H1 (cell line): Measurements from ENCODE around the gene FNIP2.

Source experiments
- EZH2 ChIP-seq: fragments of 200-600 bp; sonication (generic); IDR thresholded peaks from 2 replicates; pipeline ENCODE4 v1.7.1; 2012; ENCODE audit warnings: low read depth, mild to moderate bottlenecking, moderate library complexity, low read length, inconsistent platforms; ENCODE audit not compliant: severe bottlenecking
- GABPA ChIP-seq: IDR thresholded peaks from 2 replicates; pipeline ENCODE4 v1.6.1; 2011; ENCODE audit warnings: mild to moderate bottlenecking, low read length, moderate library complexity, borderline replicate concordance; ENCODE audit not compliant: insufficient read depth
- JUN ChIP-seq: IDR thresholded peaks from 2 replicates; pipeline ENCODE4 v1.6.1; 2011; ENCODE audit warnings: low read depth, mild to moderate bottlenecking, improper control_type of control experiment, low read length
- SP1 ChIP-seq: IDR thresholded peaks from 2 replicates; pipeline ENCODE4 v1.6.1; 2011; ENCODE audit warnings: low read depth, low read length
- SRF ChIP-seq: IDR thresholded peaks from 2 replicates; pipeline ENCODE4 v1.6.1; 2011; ENCODE audit warnings: mild to moderate bottlenecking, low read depth, low read length, moderate library complexity
- TAF1 ChIP-seq: IDR thresholded peaks from 2 replicates; pipeline ENCODE4 v1.6.1; 2011; ENCODE audit warnings: mild to moderate bottlenecking, low read depth, low read length
- TF ChIP-seq, protein P1 (sequence below), 3 experiments: IDR thresholded peaks; 1 replicate in 2 of 3; 2 replicates in 1 of 3; pipeline versions ENCODE4 v1.5.1 to v1.6.1; 2011; ENCODE audit warnings: low read length in 3 of 3, mild to moderate bottlenecking in 3 of 3, inconsistent platforms in 2 of 3, low read depth in 1 of 3, moderate library complexity in 1 of 3; ENCODE audit not compliant: insufficient read depth in 1 of 3; ENCODE audit errors: control extremely low read depth in 1 of 3

DNA sequence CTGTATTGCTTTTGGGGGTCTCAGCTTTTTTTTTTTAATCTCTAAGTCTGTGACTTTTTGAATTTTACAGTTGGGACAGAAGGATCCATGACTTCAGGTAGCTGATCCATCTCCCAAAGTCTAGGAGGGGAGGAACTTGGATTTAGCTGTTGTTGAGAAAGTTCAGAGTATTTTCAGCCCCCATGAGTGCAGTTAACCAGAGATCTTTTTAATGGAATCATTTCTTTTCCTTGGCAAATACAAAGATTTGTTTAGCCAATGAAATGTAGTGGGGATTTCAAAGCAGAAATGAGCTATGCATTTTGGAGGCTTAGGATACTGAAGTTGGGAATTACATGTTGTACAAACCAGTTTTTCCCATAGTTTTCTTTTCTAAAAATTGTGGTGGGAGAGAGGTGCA is 18.1 kb downstream of the FNIP2 start:
- TF ChIP-seq, protein P1, sequence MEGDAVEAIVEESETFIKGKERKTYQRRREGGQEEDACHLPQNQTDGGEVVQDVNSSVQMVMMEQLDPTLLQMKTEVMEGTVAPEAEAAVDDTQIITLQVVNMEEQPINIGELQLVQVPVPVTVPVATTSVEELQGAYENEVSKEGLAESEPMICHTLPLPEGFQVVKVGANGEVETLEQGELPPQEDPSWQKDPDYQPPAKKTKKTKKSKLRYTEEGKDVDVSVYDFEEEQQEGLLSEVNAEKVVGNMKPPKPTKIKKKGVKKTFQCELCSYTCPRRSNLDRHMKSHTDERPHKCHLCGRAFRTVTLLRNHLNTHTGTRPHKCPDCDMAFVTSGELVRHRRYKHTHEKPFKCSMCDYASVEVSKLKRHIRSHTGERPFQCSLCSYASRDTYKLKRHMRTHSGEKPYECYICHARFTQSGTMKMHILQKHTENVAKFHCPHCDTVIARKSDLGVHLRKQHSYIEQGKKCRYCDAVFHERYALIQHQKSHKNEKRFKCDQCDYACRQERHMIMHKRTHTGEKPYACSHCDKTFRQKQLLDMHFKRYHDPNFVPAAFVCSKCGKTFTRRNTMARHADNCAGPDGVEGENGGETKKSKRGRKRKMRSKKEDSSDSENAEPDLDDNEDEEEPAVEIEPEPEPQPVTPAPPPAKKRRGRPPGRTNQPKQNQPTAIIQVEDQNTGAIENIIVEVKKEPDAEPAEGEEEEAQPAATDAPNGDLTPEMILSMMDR (IDR thresholded peaks at IDR 0.05; ENCODE audit: control extremely low read depth in 1 of 3, insufficient read depth in 1 of 3, low read depth in 1 of 3, low read length in 3 of 3), result no peak
- TF ChIP-seq GABPA, result no peak
- TF ChIP-seq JUN, result no peak
- no peak for TF ChIP-seq SP1
- TF ChIP-seq SRF, result no peak
- TF ChIP-seq EZH2, result no peak
- TF ChIP-seq TAF1, result no peak
